GM12878 (cell line): ENCODE data around the gene KCNN3. TPM values are rescaled to one million over a fixed set of nuclear protein-coding genes. Genes with fewer than 3 reads are reported as not detected.

ENCODE experiments used
- BHLHE40 ChIP-seq, 2 experiments: fragments of 450-650 bp in 1 of 2; IDR thresholded peaks; 2 replicates each; pipeline ENCODE4 v1.6.1; 2011 to 2017; ENCODE audit warnings: low read depth in 2 of 2, borderline replicate concordance in 1 of 2, improper control_type of control experiment in 1 of 2, low read length in 1 of 2, mild to moderate bottlenecking in 1 of 2
- CBX5 ChIP-seq: sonication (generic); IDR thresholded peaks from 2 replicates; pipeline ENCODE4 v1.6.1; 2016; ENCODE audit warnings: low read depth, moderate library complexity, mild to moderate bottlenecking, inconsistent platforms
- JUND ChIP-seq: IDR thresholded peaks from 2 replicates; pipeline ENCODE4 v1.6.1; 2012; ENCODE audit warnings: low read depth, mild to moderate bottlenecking, low read length, improper control_type of control experiment, moderate library complexity
- MEF2B ChIP-seq: fragments of 450-650 bp; IDR thresholded peaks from 2 replicates; pipeline ENCODE4 v1.6.1; 2018; ENCODE audit warnings: mild to moderate bottlenecking, moderate library complexity; ENCODE audit not compliant: partially characterized antibody, poor library complexity, severe bottlenecking
- SKIL ChIP-seq: fragments of 450-650 bp; IDR thresholded peaks from 2 replicates; pipeline ENCODE4 v1.6.1; 2017; ENCODE audit warnings: mild to moderate bottlenecking, low read depth, inconsistent platforms; ENCODE audit not compliant: poor library complexity, severe bottlenecking
- SMAD1 ChIP-seq: fragments of 450-650 bp; IDR thresholded peaks from 2 replicates; pipeline ENCODE4 v1.6.1; 2018; ENCODE audit warnings: mild to moderate bottlenecking, low read depth; ENCODE audit not compliant: partially characterized antibody
- SPI1 ChIP-seq: IDR thresholded peaks from 2 replicates; pipeline ENCODE4 v1.6.1; 2011; ENCODE audit warnings: low read depth, mild to moderate bottlenecking, low read length, moderate library complexity, borderline replicate concordance; ENCODE audit not compliant: insufficient read depth
- TCF3 ChIP-seq: IDR thresholded peaks from 2 replicates; pipeline ENCODE4 v1.6.1; 2012; ENCODE audit warnings: low read depth, mild to moderate bottlenecking, low read length, borderline replicate concordance; ENCODE audit not compliant: insufficient read depth
- TCF7 ChIP-seq: IDR thresholded peaks from 2 replicates; pipeline ENCODE4 v1.6.1; 2014; ENCODE audit warnings: antibody characterized with exemption, borderline replicate concordance
- ZNF384 ChIP-seq: IDR thresholded peaks from 2 replicates; pipeline ENCODE4 v1.6.1; 2012; ENCODE audit warnings: low read depth, mild to moderate bottlenecking, low read length, improper control_type of control experiment, borderline replicate concordance
- ZNF687 ChIP-seq: fragments of 450-650 bp; IDR thresholded peaks from 2 replicates; pipeline ENCODE4 v1.6.1; 2017; ENCODE audit warnings: mild to moderate bottlenecking, moderate library complexity
- polyA plus RNA-seq, 11 experiments: library from polyadenylated mRNA; depleted of rRNA in 4 of 11; unstranded in 6 of 11; stranded (reverse) in 5 of 11; fragments of >200 nt; fragmentation: Nextera tagmentation in 4 of 11; fragmentation: Illumina TruSeq in 1 of 11; extraction: Ambion mirVana in 4 of 11; extraction: Trizol in 1 of 11; gene quantifications; 1 replicate in 1 of 11; 2 replicates in 10 of 11; pipeline versions ENCODE4 v1.2.1 to v1.2.3, GENCODE V29; 2011 to 2016; ENCODE audit warnings: inconsistent platforms in 2 of 11, missing spikeins in 2 of 11, low read depth in 1 of 11
- total RNA-seq, 4 experiments: library from RNA; depleted of rRNA in 3 of 4; stranded (reverse); fragments of >200 nt in 3 of 4; fragmentation: Illumina TruSeq in 1 of 4; extraction: Trizol in 1 of 4; gene quantifications; 2 replicates each; pipeline versions ENCODE4 v1.2.1 to v1.2.3, GENCODE V29; 2013 to 2021
- TF ChIP-seq, protein P1 (sequence below): fragments of 450-650 bp; IDR thresholded peaks from 2 replicates; pipeline ENCODE4 v1.6.1; 2018; ENCODE audit warnings: mild to moderate bottlenecking, low read depth, moderate library complexity; ENCODE audit not compliant: partially characterized antibody
- TF ChIP-seq, protein P2 (sequence below): fragments of 450-650 bp; IDR thresholded peaks from 2 replicates; pipeline ENCODE4 v1.6.1; 2016; ENCODE audit warnings: mild to moderate bottlenecking
- TF ChIP-seq, protein P3 (sequence below): fragments of 450-650 bp; IDR thresholded peaks from 2 replicates; pipeline ENCODE4 v1.6.1; 2016; ENCODE audit warnings: mild to moderate bottlenecking

KCNN3 gene
- total and polyA plus RNA-seq, 10 of the 15 experiments (the other 5 are each of a cell fraction or from before 2014, with no cell fraction given), result 3.5 to 26.4 (median 14.9) TPM

DNA sequence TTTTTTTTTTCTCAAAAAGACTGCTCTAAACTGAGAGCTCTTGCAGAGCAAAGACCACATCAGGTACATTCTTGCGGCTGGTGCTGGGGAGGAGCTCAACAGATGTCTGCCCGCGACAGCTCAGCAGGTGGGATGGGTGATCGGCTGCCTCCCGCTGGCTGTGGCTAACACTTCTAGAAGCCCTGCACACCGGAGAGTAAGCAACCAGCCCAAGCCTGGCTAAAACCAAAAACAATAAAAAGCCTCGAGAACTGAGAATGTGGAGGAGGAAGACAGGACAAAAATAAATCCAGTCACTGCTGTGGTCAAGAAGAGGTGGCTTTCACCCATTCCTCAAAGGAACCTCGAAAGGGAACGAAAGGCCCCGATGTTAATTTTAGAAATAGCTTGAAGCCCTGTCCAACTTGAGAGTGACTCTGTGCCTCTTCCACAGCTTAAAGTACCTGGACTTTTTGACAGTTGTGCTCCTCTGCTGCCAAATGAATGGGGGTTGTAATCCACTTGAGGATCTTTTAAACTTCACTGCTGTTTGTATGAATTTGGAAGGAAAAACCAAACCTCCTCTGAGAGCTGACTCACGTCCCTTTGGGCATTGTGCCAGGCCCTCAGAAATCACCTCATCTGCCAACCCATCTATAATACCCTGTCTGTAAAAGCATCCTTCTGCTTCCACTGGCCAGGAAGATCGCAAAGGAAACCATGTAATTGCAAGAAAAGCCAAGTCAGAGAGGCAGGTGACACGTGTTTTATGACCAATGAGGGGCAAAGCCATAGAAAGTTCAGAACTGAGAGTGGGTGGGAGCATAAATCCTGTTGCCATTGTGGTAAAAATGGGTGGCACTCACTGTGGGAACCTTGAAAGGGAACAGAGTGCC lies 78.6 kb downstream of the KCNN3 start (continued):
- TF ChIP-seq SKIL, result peak; percentile 96
- peak; percentile 67; the same call in 1 of the 2 replicates for TF ChIP-seq ZNF384
- TF ChIP-seq ZNF687, result 0 out of 2 replicates have a peak, but pooled peaks have one; percentile 26
- peak; percentile 62; the same call in 1 of the 2 replicates for TF ChIP-seq TCF7
- TF ChIP-seq, protein P1, sequence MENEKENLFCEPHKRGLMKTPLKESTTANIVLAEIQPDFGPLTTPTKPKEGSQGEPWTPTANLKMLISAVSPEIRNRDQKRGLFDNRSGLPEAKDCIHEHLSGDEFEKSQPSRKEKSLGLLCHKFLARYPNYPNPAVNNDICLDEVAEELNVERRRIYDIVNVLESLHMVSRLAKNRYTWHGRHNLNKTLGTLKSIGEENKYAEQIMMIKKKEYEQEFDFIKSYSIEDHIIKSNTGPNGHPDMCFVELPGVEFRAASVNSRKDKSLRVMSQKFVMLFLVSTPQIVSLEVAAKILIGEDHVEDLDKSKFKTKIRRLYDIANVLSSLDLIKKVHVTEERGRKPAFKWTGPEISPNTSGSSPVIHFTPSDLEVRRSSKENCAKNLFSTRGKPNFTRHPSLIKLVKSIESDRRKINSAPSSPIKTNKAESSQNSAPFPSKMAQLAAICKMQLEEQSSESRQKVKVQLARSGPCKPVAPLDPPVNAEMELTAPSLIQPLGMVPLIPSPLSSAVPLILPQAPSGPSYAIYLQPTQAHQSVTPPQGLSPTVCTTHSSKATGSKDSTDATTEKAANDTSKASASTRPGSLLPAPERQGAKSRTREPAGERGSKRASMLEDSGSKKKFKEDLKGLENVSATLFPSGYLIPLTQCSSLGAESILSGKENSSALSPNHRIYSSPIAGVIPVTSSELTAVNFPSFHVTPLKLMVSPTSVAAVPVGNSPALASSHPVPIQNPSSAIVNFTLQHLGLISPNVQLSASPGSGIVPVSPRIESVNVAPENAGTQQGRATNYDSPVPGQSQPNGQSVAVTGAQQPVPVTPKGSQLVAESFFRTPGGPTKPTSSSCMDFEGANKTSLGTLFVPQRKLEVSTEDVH, result peak; percentile 40
- no peak for TF ChIP-seq JUND
- peak; percentile 76 to 80 for TF ChIP-seq BHLHE40 (IDR thresholded peaks at IDR 0.05; ENCODE audit: borderline replicate concordance in 1 of 2, low read depth in 2 of 2, low read length in 1 of 2)
- TF ChIP-seq CBX5, result peak; percentile 65
- peak; percentile 88 for TF ChIP-seq TCF3
- peak; percentile 93 for TF ChIP-seq MEF2B
- peak; percentile 48; the same call in 1 of the 2 replicates for TF ChIP-seq SPI1
- TF ChIP-seq, protein P2, sequence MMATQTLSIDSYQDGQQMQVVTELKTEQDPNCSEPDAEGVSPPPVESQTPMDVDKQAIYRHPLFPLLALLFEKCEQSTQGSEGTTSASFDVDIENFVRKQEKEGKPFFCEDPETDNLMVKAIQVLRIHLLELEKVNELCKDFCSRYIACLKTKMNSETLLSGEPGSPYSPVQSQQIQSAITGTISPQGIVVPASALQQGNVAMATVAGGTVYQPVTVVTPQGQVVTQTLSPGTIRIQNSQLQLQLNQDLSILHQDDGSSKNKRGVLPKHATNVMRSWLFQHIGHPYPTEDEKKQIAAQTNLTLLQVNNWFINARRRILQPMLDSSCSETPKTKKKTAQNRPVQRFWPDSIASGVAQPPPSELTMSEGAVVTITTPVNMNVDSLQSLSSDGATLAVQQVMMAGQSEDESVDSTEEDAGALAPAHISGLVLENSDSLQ, result peak; percentile 44; the same call in 1 of the 2 replicates
- TF ChIP-seq, protein P3, sequence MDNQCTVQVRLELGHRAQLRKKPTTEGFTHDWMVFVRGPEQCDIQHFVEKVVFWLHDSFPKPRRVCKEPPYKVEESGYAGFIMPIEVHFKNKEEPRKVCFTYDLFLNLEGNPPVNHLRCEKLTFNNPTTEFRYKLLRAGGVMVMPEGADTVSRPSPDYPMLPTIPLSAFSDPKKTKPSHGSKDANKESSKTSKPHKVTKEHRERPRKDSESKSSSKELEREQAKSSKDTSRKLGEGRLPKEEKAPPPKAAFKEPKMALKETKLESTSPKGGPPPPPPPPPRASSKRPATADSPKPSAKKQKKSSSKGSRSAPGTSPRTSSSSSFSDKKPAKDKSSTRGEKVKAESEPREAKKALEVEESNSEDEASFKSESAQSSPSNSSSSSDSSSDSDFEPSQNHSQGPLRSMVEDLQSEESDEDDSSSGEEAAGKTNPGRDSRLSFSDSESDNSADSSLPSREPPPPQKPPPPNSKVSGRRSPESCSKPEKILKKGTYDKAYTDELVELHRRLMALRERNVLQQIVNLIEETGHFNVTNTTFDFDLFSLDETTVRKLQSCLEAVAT, result peak; percentile 79; the same call in 1 of the 2 replicates
- peak; percentile 21 for TF ChIP-seq SMAD1
